ENCODE measurements around the gene TP53BP1. TPM values are rescaled to one million over a fixed set of nuclear protein-coding genes. Genes with fewer than 3 reads are reported as not detected.
"Not testable (repeated sequence)": the region's sequence is repeated elsewhere in the genome, so short reads cannot be mapped to it uniquely, and the experiment has no call there.

The TP53BP1 gene
- total and polyA plus RNA-seq, 4 donors: 2.7 to 12.0 (median 7.3) TPM

GRCh38 chr15:43404130-43404529 is 88.8 kb downstream of the TP53BP1 start:
- TF ChIP-seq MAX (IDR thresholded peaks at IDR 0.05): no peak
- TF ChIP-seq RAD21 (IDR thresholded peaks at IDR 0.05): no peak
- TF ChIP-seq NR2F2 (IDR thresholded peaks at IDR 0.05): no peak
- TF ChIP-seq CTCF (IDR thresholded peaks at IDR 0.05; ENCODE audit: low read depth, low read length, missing input control): no peak
- TF ChIP-seq RXRA (IDR thresholded peaks at IDR 0.05): no peak
- no peak for TF ChIP-seq TAF1 (conservative IDR thresholded peaks at IDR 0.05)
- no peak for TF ChIP-seq ZBTB33 (IDR thresholded peaks at IDR 0.05)
- TF ChIP-seq FOXA1 (IDR thresholded peaks at IDR 0.05): no peak
- no peak for DNase-seq (ENCODE audit: low spot score)
- H3K27me3 ChIP-seq (ENCODE audit: control insufficient read depth in 4 of 4, insufficient read depth in 4 of 4, low read length in 3 of 4): no peaks in the 10 kb centered on the region
- WGBS: 90% methylated on average over 5 of the region's 5 CpGs
- no peak overlapping the region for H3K4me3 ChIP-seq (ENCODE audit: low read depth in 1 of 3, low read length in 3 of 3)
- H3K9ac ChIP-seq (ENCODE audit: low read depth in 1 of 2, low read length in 2 of 2): no peak overlapping the region
- no peaks in the 10 kb centered on the region for H3K9me3 ChIP-seq (ENCODE audit: control insufficient read depth in 4 of 4, low read length in 3 of 4)
- H3K36me3 ChIP-seq (ENCODE audit: control insufficient read depth in 4 of 4, insufficient read depth in 3 of 4, low read depth in 1 of 4, low read length in 3 of 4): peaks cover 4 to 87% (median 61%) of the 10 kb centered on the region in 4 donors
- H3K4me1 ChIP-seq (ENCODE audit: control insufficient read depth in 4 of 4, insufficient read depth in 4 of 4, low read length in 3 of 4): peaks cover 0 to 8% (median 6%) of the 10 kb centered on the region in 4 donors
- no peak overlapping the region for H3K27ac ChIP-seq (ENCODE audit: low read depth in 1 of 2, low read length in 2 of 2)

GRCh38 chr15:43403616-43404015 is 89.3 kb downstream of the TP53BP1 start:
- H3K27ac ChIP-seq (ENCODE audit: low read depth in 1 of 2, low read length in 2 of 2): no peak overlapping the region
- H3K4me1 ChIP-seq (ENCODE audit: control insufficient read depth in 4 of 4, insufficient read depth in 4 of 4, low read length in 3 of 4): peaks cover 0 to 8% (median 6%) of the 10 kb centered on the region in 4 donors
- no peak for TF ChIP-seq EGR1 (IDR thresholded peaks at IDR 0.05; ENCODE audit: low read depth in 2 of 2)
- TF ChIP-seq HNF4A (conservative IDR thresholded peaks at IDR 0.05): no peak
- TF ChIP-seq YY1 (IDR thresholded peaks at IDR 0.05): no peak
- DNase-seq (ENCODE audit: low spot score): no peak
- no peaks in the 10 kb centered on the region for H3K9me3 ChIP-seq (ENCODE audit: control insufficient read depth in 4 of 4, low read length in 3 of 4)
- H3K4me3 ChIP-seq (ENCODE audit: low read depth in 1 of 3, low read length in 3 of 3): no peak overlapping the region
- H3K36me3 ChIP-seq (ENCODE audit: control insufficient read depth in 4 of 4, insufficient read depth in 3 of 4, low read depth in 1 of 4, low read length in 3 of 4): peaks cover 4 to 86% (median 62%) of the 10 kb centered on the region in 4 donors
- 92% methylated on average over 8 of the region's 8 CpGs for WGBS
- H3K9ac ChIP-seq (ENCODE audit: low read depth in 1 of 2, low read length in 2 of 2): no peak overlapping the region
- no peaks in the 10 kb centered on the region for H3K27me3 ChIP-seq (ENCODE audit: control insufficient read depth in 4 of 4, insufficient read depth in 4 of 4, low read length in 3 of 4)

- H3K9me3 ChIP-seq (ENCODE audit: control insufficient read depth in 4 of 4, low read length in 3 of 4): no peaks in the 10 kb centered on the region
- H3K9ac ChIP-seq (ENCODE audit: low read depth in 1 of 2, low read length in 2 of 2): no peak overlapping the region
- no peak for TF ChIP-seq EGR1 (IDR thresholded peaks at IDR 0.05; ENCODE audit: low read depth in 2 of 2)
- no peak for TF ChIP-seq ATF3 (IDR thresholded peaks at IDR 0.05)
- no peak for TF ChIP-seq RXRA (IDR thresholded peaks at IDR 0.05)
- TF ChIP-seq NR2F2 (IDR thresholded peaks at IDR 0.05): no peak
- TF ChIP-seq CTCF (IDR thresholded peaks at IDR 0.05; ENCODE audit: low read depth, low read length, missing input control): no peak
- TF ChIP-seq RAD21 (IDR thresholded peaks at IDR 0.05): no peak
- no peak for TF ChIP-seq ZBTB33 (IDR thresholded peaks at IDR 0.05)
- no peak for TF ChIP-seq TAF1 (conservative IDR thresholded peaks at IDR 0.05)
- no peak for TF ChIP-seq YY1 (IDR thresholded peaks at IDR 0.05)
- H3K36me3 ChIP-seq (ENCODE audit: control insufficient read depth in 4 of 4, insufficient read depth in 3 of 4, low read depth in 1 of 4, low read length in 3 of 4): peaks cover 4 to 86% (median 61%) of the 10 kb centered on the region in 4 donors
- WGBS: 91% methylated on average over 3 of the region's 3 CpGs
- H3K27me3 ChIP-seq (ENCODE audit: control insufficient read depth in 4 of 4, insufficient read depth in 4 of 4, low read length in 3 of 4): no peaks in the 10 kb centered on the region
- no peak overlapping the region for H3K27ac ChIP-seq (ENCODE audit: low read depth in 1 of 2, low read length in 2 of 2)
- H3K4me1 ChIP-seq (ENCODE audit: control insufficient read depth in 4 of 4, insufficient read depth in 4 of 4, low read length in 3 of 4): peaks cover 0 to 8% (median 6%) of the 10 kb centered on the region in 4 donors
- DNase-seq (ENCODE audit: low spot score): no peak
- H3K4me3 ChIP-seq (ENCODE audit: low read depth in 1 of 3, low read length in 3 of 3): no peak overlapping the region
These were observed 90.7 kb downstream of the TP53BP1 start for GRCh38 chr15:43402255-43402654.

GRCh38 chr15:43393592-43393991 is 99.4 kb downstream of the TP53BP1 start:
- not testable (repeated sequence) for H3K4me3 ChIP-seq (ENCODE audit: low read depth in 1 of 3, low read length in 3 of 3); H3K4me1 ChIP-seq (ENCODE audit: control insufficient read depth in 4 of 4, insufficient read depth in 4 of 4, low read length in 3 of 4); H3K27me3 ChIP-seq (ENCODE audit: control insufficient read depth in 4 of 4, insufficient read depth in 4 of 4, low read length in 3 of 4); H3K27ac ChIP-seq (ENCODE audit: low read depth in 1 of 2, low read length in 2 of 2); H3K9me3 ChIP-seq (ENCODE audit: control insufficient read depth in 4 of 4, low read length in 3 of 4); DNase-seq (ENCODE audit: low spot score); H3K9ac ChIP-seq (ENCODE audit: low read depth in 1 of 2, low read length in 2 of 2)
- peaks cover 7 to 47% (median 28%) of the 10 kb centered on the region in 4 donors for H3K36me3 ChIP-seq (ENCODE audit: control insufficient read depth in 4 of 4, insufficient read depth in 3 of 4, low read depth in 1 of 4, low read length in 3 of 4)
- WGBS: 98% methylated on average over 6 of the region's 6 CpGs
